ENCODE data around the gene ACY1. TPM values are rescaled to one million over a fixed set of nuclear protein-coding genes. Genes with fewer than 3 reads are reported as not detected.

Gene ACY1
- total RNA-seq, 2 experiments from 2014 or later, result 4.9 TPM

GRCh38 chr3:51980253-51980652 is 3.1 kb upstream of the ACY1 start:
- H3K4me3 Mint-ChIP-seq, result no peak overlapping the region
- H3K27ac ChIP-seq (ENCODE audit: low read depth in 1 of 2, low read length in 2 of 2), result no peak overlapping the region
- TF ChIP-seq CTCF (IDR thresholded peaks at IDR 0.05), result no peak
- H3K27me3 Mint-ChIP-seq, result no peaks in the 10 kb centered on the region
- peaks cover 37% of the 10 kb centered on the region for H3K4me1 Mint-ChIP-seq (ENCODE audit: low read depth)
- H3K9me3 Mint-ChIP-seq, result no peaks in the 10 kb centered on the region
- no peak overlapping the region for H3K27ac Mint-ChIP-seq
- ChIA-PET POLR2A (no interaction called here), CTCF (no interaction called here)
- no peaks in the 10 kb centered on the region for H3K36me3 ChIP-seq (ENCODE audit: insufficient read depth, low read length)
- peaks cover 69% of the 10 kb centered on the region for H3K4me1 ChIP-seq (ENCODE audit: insufficient read depth, low read length)
- ATAC-seq (ENCODE audit: poor library complexity), result no peak
- intact Hi-C loops (cut with DNase I, micrococcal nuclease), result no loop called here
- no peaks in the 10 kb centered on the region for H3K27me3 ChIP-seq (ENCODE audit: control insufficient read depth in 1 of 2, insufficient read depth in 2 of 2, low read length in 2 of 2)
- H3K36me3 Mint-ChIP-seq (ENCODE audit: low read depth), result peaks cover 4% of the 10 kb centered on the region
- no peak for DNase-seq
- no peaks in the 10 kb centered on the region for H3K9me3 ChIP-seq (ENCODE audit: control insufficient read depth in 1 of 2, insufficient read depth in 1 of 2, low read length in 2 of 2)
- no peak overlapping the region for H3K4me3 ChIP-seq (ENCODE audit: low read length)

- no peaks in the 10 kb centered on the region for H3K27me3 Mint-ChIP-seq
- no peaks in the 10 kb centered on the region for H3K9me3 ChIP-seq (ENCODE audit: control insufficient read depth in 1 of 2, insufficient read depth in 1 of 2, low read length in 2 of 2)
- H3K27ac ChIP-seq (ENCODE audit: low read depth in 1 of 2, low read length in 2 of 2), result peak overlapping the region; percentile 47 to 69
- peak overlapping the region; percentile 75 for H3K4me3 ChIP-seq (ENCODE audit: low read length)
- H3K27me3 ChIP-seq (ENCODE audit: control insufficient read depth in 1 of 2, insufficient read depth in 2 of 2, low read length in 2 of 2), result no peaks in the 10 kb centered on the region
- peaks cover 47% of the 10 kb centered on the region for H3K4me1 ChIP-seq (ENCODE audit: insufficient read depth, low read length)
- H3K9me3 Mint-ChIP-seq, result no peaks in the 10 kb centered on the region
- ChIA-PET CTCF (interaction anchor here (0.7 to 3.8 kb wide), 9 partner anchors 9 to 177 kb away, joined by 3 to 46 read pairs (median 6); partner anchors contain the start of genes ABHD14A, ABHD14B, DUSP7 and PARP3), POLR2A (interaction anchor here (0.7 to 3.9 kb wide), 13 partner anchors 8 to 1690 kb away, joined by 3 to 33 read pairs (median 5); partner anchors contain the start of genes ABHD14A, ABHD14B, DCAF1 and DUSP7)
- ATAC-seq (ENCODE audit: poor library complexity), result peak; percentile 30
- intact Hi-C loops (cut with DNase I, micrococcal nuclease), result no loop called here
- peak overlapping the region; percentile 81 for H3K27ac Mint-ChIP-seq
- DNase-seq, result peak in 3 of 14 experiments; percentile 29 to 66 (median 59)
- no peaks in the 10 kb centered on the region for H3K36me3 Mint-ChIP-seq (ENCODE audit: low read depth)
- no peaks in the 10 kb centered on the region for H3K36me3 ChIP-seq (ENCODE audit: insufficient read depth, low read length)
- H3K4me3 Mint-ChIP-seq, result peak overlapping the region; percentile 93
- H3K4me1 Mint-ChIP-seq (ENCODE audit: low read depth), result peaks cover 22% of the 10 kb centered on the region
- TF ChIP-seq CTCF (IDR thresholded peaks at IDR 0.05), result peak; percentile 59
Observed at GRCh38 chr3:51982352-51982837, 940 bp upstream of the ACY1 start.

GRCh38 chr3:51983578-51984268 is 388 bp downstream of the ACY1 start:
- Histone ChIP-seq H3K4me3 (ENCODE audit: low read length) (peak overlapping the region; percentile 75), H3K9me3 (ENCODE audit: control insufficient read depth in 1 of 2, insufficient read depth in 1 of 2, low read length in 2 of 2) (no peaks in the 10 kb centered on the region), H3K27ac (ENCODE audit: low read depth in 1 of 2, low read length in 2 of 2) (peak overlapping the region; percentile 69 to 85), H3K36me3 (ENCODE audit: insufficient read depth, low read length) (no peaks in the 10 kb centered on the region), H3K4me1 (ENCODE audit: insufficient read depth, low read length) (peaks cover 40% of the 10 kb centered on the region), H3K27me3 (ENCODE audit: control insufficient read depth in 1 of 2, insufficient read depth in 2 of 2, low read length in 2 of 2) (no peaks in the 10 kb centered on the region)
- Mint-ChIP-seq H3K4me3 (peak overlapping the region; percentile 88), H3K9me3 (no peaks in the 10 kb centered on the region), H3K36me3 (ENCODE audit: low read depth) (no peaks in the 10 kb centered on the region), H3K27ac (peak overlapping the region; percentile 81), H3K4me1 (ENCODE audit: low read depth) (peaks cover 20% of the 10 kb centered on the region), H3K27me3 (no peaks in the 10 kb centered on the region)
- ChIA-PET POLR2A (interaction anchor here (1.2 to 3.9 kb wide), 9 partner anchors 8 to 1367 kb away, joined by 3 to 33 read pairs (median 13); partner anchors contain the start of genes ABHD14A, ABHD14B, DUSP7 and PARP3), CTCF (interaction anchor here (0.9 to 3.8 kb wide), 6 partner anchors 11 to 260 kb away, joined by 3 to 46 read pairs (median 6); partner anchors contain the start of genes ABHD14A, ABHD14B, DUSP7 and PARP3)
- ATAC-seq (ENCODE audit: poor library complexity) (peak; percentile 9), DNase-seq (no peak)
- no peak for TF ChIP-seq CTCF (IDR thresholded peaks at IDR 0.05)
- intact Hi-C loops (cut with DNase I, micrococcal nuclease), result no loop called here
